ENCODE measurements around the gene EDEM3.

EDEM3 gene

DNA sequence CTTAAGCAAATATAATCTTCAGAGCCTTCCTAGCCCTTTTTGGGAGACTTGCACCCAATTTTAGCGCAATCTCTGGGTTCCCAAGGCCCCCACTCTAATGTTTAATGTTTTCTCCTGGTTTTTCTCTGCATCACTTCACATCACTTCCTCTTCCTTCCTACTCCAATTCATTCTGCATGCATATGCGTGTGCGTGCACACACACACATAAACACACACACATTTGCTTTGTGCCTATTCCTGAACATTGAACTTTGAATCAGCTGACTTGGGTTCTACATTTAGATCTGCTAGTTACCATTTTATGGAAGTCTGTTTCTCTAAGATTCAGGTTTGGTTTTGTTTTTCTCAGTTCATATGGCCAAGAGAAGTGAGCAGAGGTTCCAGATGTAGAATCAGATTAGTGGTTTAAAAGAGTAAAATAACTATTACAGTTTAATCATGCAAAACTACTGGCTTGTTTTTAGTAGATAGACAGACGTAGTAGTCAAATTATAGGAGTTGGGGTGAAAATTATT is 7.4 kb upstream of the EDEM3 start:
- WGBS (ENCODE audit: extremely low coverage, insufficient coverage, insufficient read length): no CpG with 5 or more reads among the region's 4 CpGs

GRCh38 chr1:184759651-184760050 is 5.0 kb upstream of the EDEM3 start:
- Histone ChIP-seq H2BK5ac (ENCODE audit: low read depth, low read length, poor library complexity) (no peak overlapping the region), H3K4me2 (ENCODE audit: low read length) (no peak overlapping the region), H3K27me3 (ENCODE audit: insufficient read depth, low read length) (no peaks in the 10 kb centered on the region), H3K23ac (ENCODE audit: low read length) (no peak overlapping the region), H3K18ac (ENCODE audit: low read length) (no peak overlapping the region), H3K27ac (ENCODE audit: low read depth, low read length) (no peak overlapping the region), H2AK5ac (ENCODE audit: low read length) (no peak overlapping the region), H3K4me3 (ENCODE audit: low read depth, low read length) (no peak overlapping the region), H3K9ac (ENCODE audit: low read length) (no peak overlapping the region), H3K4ac (ENCODE audit: low read depth, low read length) (no peak overlapping the region), H3K79me2 (ENCODE audit: control insufficient read depth, insufficient read depth, low read length, poor library complexity) (no peaks in the 10 kb centered on the region), H2AFZ (ENCODE audit: insufficient read depth, low read length, poor library complexity) (no peak overlapping the region), H2BK12ac (ENCODE audit: low read length) (no peak overlapping the region), H4K8ac (ENCODE audit: low read depth, low read length) (no peak overlapping the region), H3K36me3 (ENCODE audit: control insufficient read depth in 1 of 2, insufficient read depth in 2 of 2, low read length in 2 of 2) (no peaks in the 10 kb centered on the region), H3K4me1 (ENCODE audit: control insufficient read depth in 1 of 2, insufficient read depth in 2 of 2, low read length in 2 of 2) (no peaks in the 10 kb centered on the region), H3K14ac (ENCODE audit: low read length) (no peak overlapping the region), H3K79me1 (ENCODE audit: low read length) (no peaks in the 10 kb centered on the region), H2BK120ac (ENCODE audit: insufficient read depth, low read length, poor library complexity) (no peak overlapping the region), H4K91ac (ENCODE audit: low read depth, low read length) (no peak overlapping the region), H3K9me3 (ENCODE audit: insufficient read depth, low read depth, low read length) (no peaks in the 10 kb centered on the region), H4K12ac (ENCODE audit: low read depth, low read length) (no peak overlapping the region)
- peak; percentile 58 to 89 for DNase-seq
- no CpG with 5 or more reads among the region's 4 CpGs for WGBS (ENCODE audit: extremely low coverage, insufficient coverage, insufficient read length)

More for the DNA sequence above, 7.4 kb upstream of the EDEM3 start:
- Histone ChIP-seq H3K14ac (ENCODE audit: low read length) (no peak overlapping the region), H3K9me3 (ENCODE audit: insufficient read depth, low read depth, low read length) (no peaks in the 10 kb centered on the region), H3K23ac (ENCODE audit: low read length) (no peak overlapping the region), H3K4me1 (ENCODE audit: control insufficient read depth in 1 of 2, insufficient read depth in 2 of 2, low read length in 2 of 2) (no peaks in the 10 kb centered on the region), H3K4me3 (ENCODE audit: low read depth, low read length) (no peak overlapping the region), H3K4ac (ENCODE audit: low read depth, low read length) (no peak overlapping the region), H3K79me2 (ENCODE audit: control insufficient read depth, insufficient read depth, low read length, poor library complexity) (no peaks in the 10 kb centered on the region), H3K4me2 (ENCODE audit: low read length) (no peak overlapping the region), H3K27ac (ENCODE audit: low read depth, low read length) (no peak overlapping the region), H3K9ac (ENCODE audit: low read length) (no peak overlapping the region), H3K27me3 (ENCODE audit: insufficient read depth, low read length) (no peaks in the 10 kb centered on the region), H3K36me3 (ENCODE audit: control insufficient read depth in 1 of 2, insufficient read depth in 2 of 2, low read length in 2 of 2) (no peaks in the 10 kb centered on the region), H3K79me1 (ENCODE audit: low read length) (no peaks in the 10 kb centered on the region), H2BK5ac (ENCODE audit: low read depth, low read length, poor library complexity) (no peak overlapping the region), H4K91ac (ENCODE audit: low read depth, low read length) (no peak overlapping the region), H4K12ac (ENCODE audit: low read depth, low read length) (no peak overlapping the region), H2AFZ (ENCODE audit: insufficient read depth, low read length, poor library complexity) (no peak overlapping the region), H4K8ac (ENCODE audit: low read depth, low read length) (no peak overlapping the region), H2BK120ac (ENCODE audit: insufficient read depth, low read length, poor library complexity) (no peak overlapping the region), H2AK5ac (ENCODE audit: low read length) (no peak overlapping the region), H3K18ac (ENCODE audit: low read length) (no peak overlapping the region), H2BK12ac (ENCODE audit: low read length) (no peak overlapping the region)
- no peak for DNase-seq

GRCh38 chr1:184759112-184759511 is 4.5 kb upstream of the EDEM3 start:
- H3K4ac ChIP-seq (ENCODE audit: low read depth, low read length): no peak overlapping the region
- peaks cover 3% of the 10 kb centered on the region for H3K79me2 ChIP-seq (ENCODE audit: control insufficient read depth, insufficient read depth, low read length, poor library complexity)
- H3K4me3 ChIP-seq (ENCODE audit: low read depth, low read length): no peak overlapping the region
- H3K36me3 ChIP-seq (ENCODE audit: control insufficient read depth in 1 of 2, insufficient read depth in 2 of 2, low read length in 2 of 2): no peaks in the 10 kb centered on the region
- no peak overlapping the region for H2AK5ac ChIP-seq (ENCODE audit: low read length)
- H4K91ac ChIP-seq (ENCODE audit: low read depth, low read length): no peak overlapping the region
- no peak for DNase-seq
- no peak overlapping the region for H3K14ac ChIP-seq (ENCODE audit: low read length)
- no peaks in the 10 kb centered on the region for H3K27me3 ChIP-seq (ENCODE audit: insufficient read depth, low read length)
- no peak overlapping the region for H2BK120ac ChIP-seq (ENCODE audit: insufficient read depth, low read length, poor library complexity)
- peaks cover 4% of the 10 kb centered on the region for H3K79me1 ChIP-seq (ENCODE audit: low read length)
- H3K4me2 ChIP-seq (ENCODE audit: low read length): no peak overlapping the region
- H2BK5ac ChIP-seq (ENCODE audit: low read depth, low read length, poor library complexity): no peak overlapping the region
- H4K8ac ChIP-seq (ENCODE audit: low read depth, low read length): no peak overlapping the region
- no peak overlapping the region for H4K12ac ChIP-seq (ENCODE audit: low read depth, low read length)
- no peak overlapping the region for H2BK12ac ChIP-seq (ENCODE audit: low read length)
- H2AFZ ChIP-seq (ENCODE audit: insufficient read depth, low read length, poor library complexity): no peak overlapping the region
- H3K18ac ChIP-seq (ENCODE audit: low read length): no peak overlapping the region
- no peak overlapping the region for H3K27ac ChIP-seq (ENCODE audit: low read depth, low read length)
- H3K4me1 ChIP-seq (ENCODE audit: control insufficient read depth in 1 of 2, insufficient read depth in 2 of 2, low read length in 2 of 2): no peaks in the 10 kb centered on the region
- no peaks in the 10 kb centered on the region for H3K9me3 ChIP-seq (ENCODE audit: insufficient read depth, low read depth, low read length)
- H3K23ac ChIP-seq (ENCODE audit: low read length): no peak overlapping the region
- H3K9ac ChIP-seq (ENCODE audit: low read length): no peak overlapping the region
- whole genome bisulfite sequencing (ENCODE audit: extremely low coverage, insufficient coverage, insufficient read length): no CpG with 5 or more reads among the region's 1 CpG

DNA sequence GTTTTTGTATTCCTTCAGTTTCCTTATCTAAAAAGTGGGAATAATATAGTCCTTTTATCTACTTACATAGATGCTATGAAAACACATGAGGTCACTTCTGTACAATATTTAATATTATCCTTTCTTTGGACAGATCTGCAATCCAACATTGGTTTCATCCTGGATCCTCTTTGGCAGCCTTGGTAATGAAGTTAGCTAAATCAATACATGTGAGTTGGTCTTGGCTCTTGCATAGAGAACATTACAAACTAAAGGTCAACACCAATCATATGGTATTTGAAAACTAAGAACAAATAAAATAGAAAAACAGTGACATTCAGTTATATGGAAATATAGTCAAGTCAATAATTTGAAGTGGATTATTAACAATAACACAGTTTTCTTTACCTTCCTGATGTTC is 3.2 kb upstream of the EDEM3 start:
- H3K79me1 ChIP-seq (ENCODE audit: low read length): peaks cover 4% of the 10 kb centered on the region
- H4K8ac ChIP-seq (ENCODE audit: low read depth, low read length): no peak overlapping the region
- H3K4me3 ChIP-seq (ENCODE audit: low read depth, low read length): no peak overlapping the region
- H2AFZ ChIP-seq (ENCODE audit: insufficient read depth, low read length, poor library complexity): no peak overlapping the region
- H3K14ac ChIP-seq (ENCODE audit: low read length): no peak overlapping the region
- no peaks in the 10 kb centered on the region for H3K27me3 ChIP-seq (ENCODE audit: insufficient read depth, low read length)
- no peaks in the 10 kb centered on the region for H3K9me3 ChIP-seq (ENCODE audit: insufficient read depth, low read depth, low read length)
- no peaks in the 10 kb centered on the region for H3K4me1 ChIP-seq (ENCODE audit: control insufficient read depth in 1 of 2, insufficient read depth in 2 of 2, low read length in 2 of 2)
- no peak overlapping the region for H3K4ac ChIP-seq (ENCODE audit: low read depth, low read length)
- H3K27ac ChIP-seq (ENCODE audit: low read depth, low read length): no peak overlapping the region
- H3K79me2 ChIP-seq (ENCODE audit: control insufficient read depth, insufficient read depth, low read length, poor library complexity): peaks cover 3% of the 10 kb centered on the region
- no peak overlapping the region for H3K18ac ChIP-seq (ENCODE audit: low read length)
- H2AK5ac ChIP-seq (ENCODE audit: low read length): no peak overlapping the region
- H4K91ac ChIP-seq (ENCODE audit: low read depth, low read length): no peak overlapping the region
- no peak overlapping the region for H2BK12ac ChIP-seq (ENCODE audit: low read length)
- no peak overlapping the region for H4K12ac ChIP-seq (ENCODE audit: low read depth, low read length)
- no peak for DNase-seq
- no peak overlapping the region for H3K9ac ChIP-seq (ENCODE audit: low read length)
- H3K23ac ChIP-seq (ENCODE audit: low read length): no peak overlapping the region
- H2BK5ac ChIP-seq (ENCODE audit: low read depth, low read length, poor library complexity): no peak overlapping the region
- no peaks in the 10 kb centered on the region for H3K36me3 ChIP-seq (ENCODE audit: control insufficient read depth in 1 of 2, insufficient read depth in 2 of 2, low read length in 2 of 2)
- no peak overlapping the region for H3K4me2 ChIP-seq (ENCODE audit: low read length)
- H2BK120ac ChIP-seq (ENCODE audit: insufficient read depth, low read length, poor library complexity): no peak overlapping the region
